Amygdala (tissue), 56 donors: ENCODE results near the gene OPA3.

Source experiments
- DNase-seq, 56 donors: peaks; one replicate each; lab custom pipeline; 2025; lab: John Stamatoyannopoulos, UW

OPA3 gene

DNA sequence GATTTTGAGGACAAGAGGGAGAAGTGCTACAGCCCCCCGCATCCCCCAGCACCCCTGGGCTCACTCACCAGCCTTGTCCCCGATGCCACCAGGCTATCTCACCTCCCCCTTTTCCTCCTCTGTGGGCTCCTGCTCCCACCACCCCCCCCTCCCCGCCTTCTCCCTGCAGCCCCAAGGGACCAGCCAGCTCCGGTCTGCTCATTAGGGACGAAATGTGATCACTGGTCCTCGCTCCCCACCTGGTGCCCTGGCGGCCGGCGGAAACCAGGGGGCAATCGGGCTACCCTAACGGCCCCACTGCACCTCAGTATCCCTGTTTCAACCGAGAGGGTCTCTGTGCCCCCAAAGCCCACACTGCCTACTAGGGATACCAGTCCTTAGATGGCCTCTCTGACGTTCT, 14.7 kb upstream of the OPA3 start:
- no peak for DNase-seq

DNA sequence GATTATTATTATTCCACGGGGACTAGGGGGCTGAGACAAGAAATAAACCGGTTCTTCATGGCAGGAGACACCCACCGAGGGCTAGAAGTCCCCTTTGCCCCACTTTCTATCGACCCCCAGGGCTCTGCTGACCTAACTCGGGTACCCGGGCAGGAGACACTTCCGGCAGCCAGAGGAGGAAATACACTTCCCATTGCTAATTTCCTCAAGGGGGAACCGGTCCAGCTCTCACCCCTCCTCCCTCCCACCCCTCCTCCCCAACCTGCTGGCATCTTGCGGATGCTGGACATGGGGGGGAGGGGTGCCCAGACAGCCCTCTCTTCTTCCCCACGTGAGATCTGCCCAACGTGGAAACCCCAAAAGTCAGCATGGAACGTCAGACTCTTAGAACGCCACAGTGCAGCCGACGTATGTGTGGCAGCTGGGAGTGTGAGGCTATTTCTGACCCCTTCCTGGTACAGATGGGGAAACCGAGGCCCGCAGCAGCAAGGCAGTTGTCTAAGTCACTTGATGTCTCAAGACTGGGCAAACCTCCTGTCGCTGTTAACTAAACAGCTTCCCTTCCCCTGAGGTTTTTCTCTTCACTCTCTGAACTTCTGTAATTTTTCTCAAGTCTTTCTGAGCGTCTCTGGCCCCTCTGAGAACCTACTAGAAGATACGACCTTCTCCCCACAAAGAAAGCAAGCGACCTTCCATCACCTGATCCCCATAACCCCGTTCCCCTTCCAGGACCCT, 13.8 kb upstream of the OPA3 start:
- DNase-seq, result no peak

DNA sequence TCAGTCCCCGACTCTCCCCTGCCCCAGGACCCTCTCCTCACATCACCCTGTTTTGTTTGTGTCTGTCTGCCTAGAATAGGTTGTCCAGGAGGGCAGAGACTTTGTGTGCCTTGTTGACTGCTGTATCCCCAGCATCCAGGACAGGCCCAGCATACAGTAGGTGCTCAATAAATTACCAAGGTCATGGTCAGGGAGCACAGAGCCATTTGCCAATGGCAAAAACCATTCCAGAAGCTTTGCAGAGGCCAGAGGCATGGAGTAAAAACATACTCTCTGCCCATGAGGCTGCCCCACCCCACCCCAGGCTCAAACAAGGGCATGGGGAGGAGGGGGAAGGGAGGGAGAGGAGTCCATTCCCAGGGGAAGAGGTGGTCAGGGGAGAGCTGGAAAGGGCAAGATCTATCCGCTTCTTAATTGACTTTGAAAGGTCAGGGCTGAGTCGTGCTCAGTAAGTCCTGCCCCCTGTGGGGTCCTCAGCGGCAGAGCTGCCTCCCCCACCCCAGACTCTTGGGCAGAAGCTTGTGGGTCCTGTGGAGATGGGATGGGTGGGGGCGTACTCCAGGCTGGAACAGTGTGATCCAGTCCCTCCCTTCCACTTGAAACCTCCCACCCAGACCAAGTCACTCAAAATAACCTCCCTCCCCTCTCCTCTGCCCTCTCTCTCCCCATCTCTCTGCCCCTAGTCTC, 13.0 kb upstream of the OPA3 start:
- DNase-seq, result no peak

DNA sequence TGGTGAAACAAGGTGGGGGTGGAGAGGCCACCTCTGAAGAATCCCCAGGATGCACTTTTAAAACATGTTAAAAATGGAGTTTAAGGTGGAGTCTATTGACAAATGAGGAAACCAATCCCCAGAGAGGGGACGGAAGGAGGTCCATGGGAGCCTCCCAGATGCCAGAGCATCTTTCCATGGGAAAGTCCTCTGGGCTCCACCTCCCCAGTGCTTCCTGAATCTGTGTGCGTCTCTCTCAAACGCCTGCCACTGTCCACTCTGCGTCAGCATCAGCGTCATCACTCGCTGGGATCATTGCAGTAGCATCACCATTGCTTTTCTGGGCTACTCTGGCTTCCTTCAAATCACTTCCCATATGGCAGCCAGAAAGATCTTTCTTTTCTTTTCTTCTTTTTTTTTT, 11.2 kb upstream of the OPA3 start:
- no peak for DNase-seq

DNA sequence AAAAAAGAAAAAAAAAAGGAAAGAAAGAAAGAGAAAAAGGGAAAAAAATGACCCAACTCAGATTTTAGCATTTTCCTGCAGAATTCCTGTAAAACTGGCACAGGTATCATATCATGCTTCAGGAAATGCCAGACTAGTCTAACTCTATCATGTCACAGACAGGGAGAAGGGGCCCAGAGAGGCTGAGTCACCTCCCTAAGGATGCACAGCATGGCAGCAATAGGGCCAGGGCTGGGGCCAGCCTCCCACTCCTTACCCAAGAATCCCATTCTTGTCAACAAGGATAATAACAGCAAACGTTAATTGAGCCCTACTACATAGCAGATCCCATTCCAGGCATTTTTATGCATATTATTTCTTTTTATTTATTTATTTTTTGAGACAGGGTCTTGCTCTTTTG, 8.9 kb upstream of the OPA3 start:
- DNase-seq, result no peak

DNA sequence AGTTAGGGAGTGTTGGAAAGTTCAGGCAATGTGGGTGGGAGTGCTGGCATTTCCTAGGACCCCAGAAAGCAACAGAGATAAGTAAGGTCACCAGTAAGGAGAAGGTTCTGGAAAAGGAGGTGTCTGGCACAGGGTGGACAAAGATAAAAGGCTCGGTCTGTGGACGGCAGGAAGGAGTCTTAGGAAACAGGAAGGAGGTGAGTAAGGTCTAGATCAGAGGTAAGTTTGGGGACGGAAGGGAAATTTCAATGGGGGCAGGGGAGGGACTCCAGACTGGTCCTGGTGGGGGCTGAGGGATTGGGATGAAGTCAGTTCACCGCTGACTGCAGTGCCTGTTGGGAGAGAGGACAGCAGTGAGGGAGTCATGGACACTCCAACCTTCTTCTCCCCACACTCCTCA, 7.8 kb upstream of the OPA3 start:
- no peak for DNase-seq

DNA sequence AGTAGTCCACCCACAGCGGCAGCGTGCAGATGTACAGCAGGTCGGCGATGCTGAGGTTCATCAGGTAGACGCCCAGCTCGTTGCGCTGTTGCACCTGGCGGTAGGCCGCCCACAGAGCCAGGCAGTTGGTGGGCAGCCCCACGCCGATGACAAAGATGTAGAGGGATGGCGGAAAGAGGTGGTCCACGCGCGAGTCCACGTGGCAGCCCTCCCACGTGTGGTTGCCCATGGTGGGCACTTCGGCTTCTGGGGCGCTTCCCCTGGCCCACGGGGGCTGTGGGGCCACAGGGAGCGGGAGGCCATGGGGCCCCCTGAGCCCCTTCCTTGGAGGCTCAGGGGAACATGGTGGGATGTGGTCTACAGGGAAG, 7.0 kb upstream of the OPA3 start:
- DNase-seq, result no peak

DNA sequence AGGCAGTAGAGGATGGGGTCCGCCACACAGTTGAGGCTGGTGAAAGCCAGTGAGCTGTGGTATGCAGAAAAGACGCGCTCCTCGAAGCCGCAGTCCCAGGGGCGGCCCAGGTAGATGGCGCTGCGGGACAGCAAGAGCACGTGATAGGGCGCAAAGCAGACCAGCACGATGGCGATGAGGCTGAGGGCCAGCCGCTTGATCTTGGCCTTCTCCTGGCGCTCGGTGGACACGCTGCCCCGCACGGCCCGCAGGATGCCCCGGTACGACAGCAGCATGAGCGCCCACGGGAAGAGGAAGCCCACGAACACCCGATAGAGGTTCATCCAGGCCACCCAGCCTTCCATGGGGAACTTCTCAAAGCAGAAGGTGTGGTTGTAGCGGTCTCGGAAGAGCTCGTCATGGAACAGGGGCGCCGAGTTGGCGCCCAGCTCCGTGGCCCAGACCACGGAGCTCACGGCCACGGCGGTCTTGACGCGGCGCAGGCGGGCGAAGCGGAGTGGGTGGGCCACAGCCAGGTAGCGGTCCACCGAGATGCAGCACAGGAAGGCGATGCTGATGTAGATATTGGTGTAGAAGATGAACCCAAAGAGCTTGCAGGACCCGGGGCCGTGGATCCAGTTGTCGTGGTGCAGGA, 6.5 kb upstream of the OPA3 start:
- DNase-seq, result peak in 7 of 56 donors; percentile 7 to 38 (median 26)

DNA sequence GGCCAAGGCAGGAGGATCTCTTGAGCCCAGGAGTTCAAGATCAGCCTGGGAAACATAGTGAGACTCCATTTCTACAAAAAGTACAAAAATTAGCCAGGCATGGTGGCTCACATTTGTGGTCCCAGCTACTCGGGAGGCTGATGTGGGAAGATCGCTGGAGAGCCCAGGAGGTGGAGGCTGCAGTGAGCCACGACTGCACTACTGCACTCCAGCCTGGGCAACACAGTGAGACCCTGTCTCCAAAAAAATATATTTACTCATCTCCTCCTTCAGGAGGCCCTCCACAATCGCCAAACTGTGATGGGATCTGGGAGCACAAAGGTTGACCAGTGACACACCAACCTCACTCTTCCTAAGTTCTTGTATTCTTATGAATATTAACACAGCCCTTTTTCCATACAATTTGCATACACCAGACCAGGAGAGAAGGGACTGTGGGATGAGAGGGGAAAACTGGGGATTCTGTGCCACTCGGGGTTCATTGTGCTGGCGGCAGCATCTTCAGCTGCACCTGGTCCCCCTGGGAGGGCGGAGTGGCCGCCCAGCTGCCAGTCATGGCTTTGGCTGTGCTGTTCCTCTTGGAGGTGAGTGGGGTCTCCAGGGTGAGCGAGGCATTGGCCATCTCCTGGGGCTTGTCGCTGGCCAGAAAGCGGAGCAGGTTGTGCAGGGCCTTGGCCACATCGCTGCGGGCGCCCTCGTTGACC, 5.8 kb upstream of the OPA3 start:
- DNase-seq, result no peak

DNA sequence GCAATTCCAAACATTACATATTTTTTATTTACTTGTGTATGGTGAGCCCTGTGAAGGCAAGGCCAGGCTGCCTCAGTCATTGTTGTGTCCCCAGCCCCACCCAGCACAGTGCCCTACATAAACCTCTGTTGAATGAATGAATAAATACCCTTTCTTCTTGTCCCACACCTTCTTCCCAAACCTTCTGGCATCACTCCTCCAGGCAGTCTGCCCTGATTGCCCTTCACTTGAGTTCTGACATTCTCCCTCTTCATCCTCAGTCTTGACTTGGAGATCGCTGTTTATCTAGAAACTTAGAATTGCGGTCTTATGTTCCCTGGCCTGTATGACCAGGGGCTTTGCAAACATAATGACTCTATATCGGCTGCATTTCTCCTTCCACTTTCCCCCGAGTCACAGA, 5.2 kb upstream of the OPA3 start:
- no peak for DNase-seq

DNA sequence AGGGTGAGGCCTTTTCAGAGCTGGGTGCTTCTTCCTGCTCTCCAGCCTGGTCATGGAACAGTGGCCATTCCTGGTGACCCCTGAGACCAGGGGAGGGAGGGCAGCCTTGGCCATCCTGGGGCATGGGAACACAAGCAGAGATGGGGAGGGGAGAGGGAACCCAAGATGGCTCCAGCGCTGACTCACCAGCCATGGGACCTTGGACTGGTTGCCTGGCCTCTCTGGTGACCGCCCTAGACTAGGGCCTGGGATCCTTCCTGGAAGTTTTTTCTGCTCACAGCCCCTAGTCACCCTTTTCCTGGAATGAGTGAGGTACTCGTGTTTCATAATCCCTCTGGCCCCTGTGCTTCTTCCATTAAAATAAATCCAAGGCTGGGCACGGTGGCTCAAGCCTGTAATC, 3.3 kb upstream of the OPA3 start:
- no peak for DNase-seq

DNA sequence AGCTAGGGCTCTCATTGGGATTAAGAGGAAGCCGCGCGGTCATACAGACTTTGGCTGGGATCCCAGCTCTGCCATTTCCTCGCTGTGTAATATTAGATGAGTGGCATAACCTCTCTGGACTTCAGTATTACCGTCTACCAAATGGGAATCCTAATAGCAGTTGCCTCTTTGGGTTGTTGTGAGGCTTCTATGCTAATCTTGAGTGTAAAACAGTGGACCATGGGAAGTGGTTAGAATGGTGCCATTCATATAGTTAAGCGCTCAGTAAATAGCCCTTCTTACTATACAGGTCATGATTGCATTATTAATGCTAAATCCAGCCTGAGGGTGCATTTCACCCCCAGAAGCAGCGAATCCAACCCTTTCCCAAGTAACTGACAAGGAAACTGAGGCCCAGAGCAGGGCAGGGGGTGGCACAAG, 566 bp upstream of the OPA3 start:
- no peak for DNase-seq

DNA sequence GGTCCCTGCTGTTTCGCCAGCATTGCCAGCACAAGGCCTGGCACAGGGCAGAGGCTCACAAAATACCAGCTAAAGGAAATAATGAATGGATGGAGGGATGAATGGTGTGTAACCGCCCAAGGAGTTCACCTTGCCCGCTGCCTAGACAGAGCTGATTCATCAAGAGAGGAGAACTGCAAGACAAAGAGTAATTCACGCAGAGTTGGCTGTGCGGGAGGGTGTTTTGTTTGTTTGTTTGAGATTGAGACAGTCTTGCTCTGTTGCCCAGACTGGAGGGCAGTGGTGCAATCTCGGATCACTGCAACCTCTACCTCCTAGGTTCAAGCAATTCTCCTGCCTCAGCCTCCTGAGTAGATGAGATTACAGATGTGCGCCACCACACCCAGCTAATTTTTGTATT, 3.0 kb downstream of the OPA3 start:
- no peak for DNase-seq

DNA sequence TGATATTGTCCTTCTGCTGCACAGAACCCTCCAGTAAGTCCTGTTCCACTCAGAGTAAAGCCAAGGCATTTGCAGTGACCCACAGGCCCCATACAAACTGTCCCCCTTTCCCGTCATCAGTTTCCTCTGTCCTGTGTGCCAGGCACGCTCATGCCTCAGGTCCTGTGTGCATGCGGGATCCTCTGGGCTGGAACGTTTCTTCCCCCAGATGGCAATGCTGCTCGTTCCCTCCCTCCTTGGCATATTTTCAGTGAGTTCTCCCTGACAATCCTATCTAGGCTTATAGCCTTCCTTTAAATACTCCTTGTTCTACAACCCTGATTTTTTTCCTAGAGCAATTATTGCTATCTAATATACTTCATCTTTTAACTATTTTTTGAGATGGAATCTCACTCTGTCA, 5.7 kb downstream of the OPA3 start:
- DNase-seq, result no peak

DNA sequence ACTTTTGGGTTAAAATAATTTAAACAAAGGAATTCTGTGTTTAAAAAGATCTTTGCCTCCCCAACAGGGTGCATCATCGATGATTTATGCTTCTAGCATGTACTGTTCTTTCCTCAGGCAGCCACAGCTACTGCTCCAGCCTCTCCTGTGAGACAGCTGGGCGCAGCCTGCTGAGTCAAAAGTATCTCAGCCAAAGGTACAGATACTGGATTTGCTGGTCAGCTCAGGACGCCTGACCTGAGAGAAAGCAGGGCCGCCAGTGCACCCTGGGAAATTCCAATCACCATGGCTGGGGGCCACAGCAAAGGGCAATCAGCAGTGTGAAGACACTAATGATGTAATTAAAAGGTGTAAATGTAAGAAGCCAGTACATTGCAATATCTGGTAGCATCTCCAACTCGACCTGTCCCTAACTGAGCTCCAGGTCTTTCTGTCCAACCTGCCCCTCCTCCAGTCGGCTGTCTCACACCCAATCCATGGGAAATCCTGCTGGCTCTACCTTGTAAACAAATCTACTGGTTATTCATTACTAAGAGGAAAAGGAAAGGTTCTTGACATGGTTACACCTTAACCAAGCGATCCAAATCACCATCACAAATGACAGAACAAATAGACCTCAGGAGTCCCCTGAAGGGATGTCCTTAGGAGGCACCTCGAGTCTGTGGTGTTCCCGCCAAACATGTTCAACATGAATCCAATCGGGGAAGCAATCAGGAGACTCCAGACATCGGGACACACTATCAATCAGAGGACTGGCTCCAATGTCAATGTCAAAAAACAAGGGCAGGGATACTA, 7.3 kb downstream of the OPA3 start:
- no peak for DNase-seq

DNA sequence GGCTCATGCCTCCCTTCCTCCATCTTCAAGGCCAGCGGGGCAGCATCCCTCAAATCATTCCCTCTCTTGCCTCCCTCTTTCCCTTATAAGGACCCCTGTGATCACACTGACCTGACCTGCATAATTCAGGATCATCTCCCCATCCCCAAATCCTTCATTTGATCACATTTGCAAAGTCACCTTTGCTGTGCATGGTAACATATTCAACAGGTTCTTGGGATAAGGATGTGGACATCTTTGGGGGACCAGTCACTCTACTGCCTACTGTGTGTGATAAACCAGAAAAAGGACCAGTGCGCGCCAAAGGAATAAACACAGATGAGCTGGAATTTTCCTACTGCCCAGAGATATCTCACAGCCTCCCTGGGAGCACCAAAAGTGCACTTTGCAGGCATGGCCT, 7.9 kb downstream of the OPA3 start:
- no peak for DNase-seq

DNA sequence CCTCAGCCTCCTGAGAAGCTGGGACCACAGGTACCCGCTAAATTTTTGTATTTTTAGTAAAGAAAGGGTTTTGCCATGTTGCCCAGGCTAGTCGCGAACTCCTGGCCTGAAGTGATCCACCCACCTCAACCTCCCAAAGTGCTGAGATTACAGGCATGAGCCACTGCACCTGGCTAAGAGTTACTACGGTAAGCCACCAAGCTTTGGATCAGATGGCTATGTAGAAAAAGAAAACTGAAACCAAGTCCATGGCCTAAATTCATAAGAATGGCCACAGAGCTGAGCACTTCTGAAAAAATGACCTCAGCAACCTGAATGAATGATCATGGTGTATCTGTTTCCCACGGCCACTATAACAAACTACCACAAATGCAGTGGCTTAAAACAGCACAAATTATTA, 9.4 kb downstream of the OPA3 start:
- no peak for DNase-seq

DNA sequence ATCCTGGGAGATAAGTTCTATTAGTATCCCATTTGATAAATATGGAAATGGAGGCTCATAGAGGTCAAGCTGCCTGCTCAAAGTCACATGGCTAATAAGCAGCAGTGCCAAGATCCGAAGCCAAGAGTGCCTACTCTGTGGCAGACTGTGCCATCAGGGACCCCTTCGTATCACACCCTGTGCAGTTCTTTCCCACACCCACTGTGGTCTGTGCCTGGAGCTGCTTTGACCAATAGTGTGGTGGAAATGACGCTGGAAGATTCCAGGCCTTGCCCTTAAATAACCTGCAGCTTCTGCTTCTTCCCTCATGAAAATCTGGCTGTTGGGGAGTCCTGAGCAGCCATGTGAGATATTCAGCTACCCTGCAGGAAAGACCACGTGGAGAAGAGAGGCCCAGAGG, 10.1 kb downstream of the OPA3 start:
- no peak for DNase-seq

DNA sequence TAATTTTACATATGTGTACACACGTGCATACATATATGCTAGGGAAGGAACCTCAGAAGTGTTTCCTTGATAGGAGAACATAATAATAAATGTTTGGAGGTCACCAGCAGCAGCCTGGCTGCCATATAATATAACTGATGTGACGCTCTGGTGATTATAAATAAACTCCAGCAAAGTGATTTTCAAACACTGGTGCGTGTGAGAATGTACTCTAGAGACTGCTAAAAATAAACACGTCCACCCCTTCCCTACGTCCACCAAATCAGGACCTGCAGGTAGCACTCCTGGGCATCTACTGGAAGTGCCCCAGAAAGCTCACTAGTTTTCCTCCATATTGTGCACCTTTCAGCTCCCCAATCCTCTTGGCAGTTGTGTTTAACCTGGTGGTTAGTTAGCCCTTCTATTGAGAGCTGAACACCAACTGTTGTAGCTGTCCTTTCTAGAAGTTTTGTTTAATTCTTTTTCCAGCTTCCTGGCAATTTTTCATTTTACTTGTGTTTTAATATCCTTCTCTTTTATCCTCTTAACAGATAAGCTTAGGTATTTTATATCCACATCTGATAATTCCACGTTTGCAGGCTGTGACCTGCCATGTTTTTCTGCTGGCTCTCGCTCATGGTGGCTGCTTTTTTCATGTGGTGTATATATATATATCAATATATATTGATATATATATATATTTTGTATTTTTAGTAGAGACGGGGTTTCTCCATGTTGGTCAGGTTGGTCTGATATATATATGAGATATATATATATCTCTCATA, 13.0 kb downstream of the OPA3 start:
- no peak for DNase-seq
